ENCODE measurements around the gene CABLES2.

Gene CABLES2

DNA sequence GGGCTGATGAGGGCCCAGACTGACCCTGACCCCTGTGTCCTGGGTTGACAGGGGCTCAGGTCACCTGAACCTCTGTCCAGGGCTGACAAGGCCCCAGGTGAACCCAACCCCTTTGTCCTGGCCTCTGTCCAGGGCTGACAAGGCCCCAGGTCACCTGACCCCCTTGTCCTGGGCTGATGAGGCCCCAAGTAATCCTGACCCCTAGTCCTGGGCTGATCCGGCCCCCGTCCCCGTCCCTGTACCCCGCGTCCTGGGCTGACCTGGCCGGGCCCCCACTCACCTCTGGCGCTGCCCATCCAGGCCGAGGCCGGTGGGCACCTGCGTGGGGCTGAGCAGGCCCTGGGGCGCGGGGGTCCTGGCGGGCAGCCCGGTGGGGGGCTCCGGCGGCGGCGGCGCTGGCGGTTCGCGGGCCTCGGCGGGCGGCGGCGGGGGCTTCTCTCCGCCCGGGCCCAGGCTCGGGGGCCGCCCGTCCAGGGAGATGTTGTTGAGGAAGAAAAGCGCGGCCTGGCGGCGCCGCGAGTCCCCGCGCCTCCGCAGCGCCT lies 379 bp downstream of the CABLES2 start:
- H3K4me3 Mint-ChIP-seq: peak overlapping the region; percentile 81
- H3K27me3 Mint-ChIP-seq (ENCODE audit: low read depth): no peaks in the 10 kb centered on the region
- H3K36me3 Mint-ChIP-seq (ENCODE audit: low read depth): no peaks in the 10 kb centered on the region
- no peaks in the 10 kb centered on the region for H3K9me3 Mint-ChIP-seq
- H3K27ac Mint-ChIP-seq: no peak overlapping the region
- peaks cover 17% of the 10 kb centered on the region for H3K4me1 Mint-ChIP-seq (ENCODE audit: low read depth)

DNA sequence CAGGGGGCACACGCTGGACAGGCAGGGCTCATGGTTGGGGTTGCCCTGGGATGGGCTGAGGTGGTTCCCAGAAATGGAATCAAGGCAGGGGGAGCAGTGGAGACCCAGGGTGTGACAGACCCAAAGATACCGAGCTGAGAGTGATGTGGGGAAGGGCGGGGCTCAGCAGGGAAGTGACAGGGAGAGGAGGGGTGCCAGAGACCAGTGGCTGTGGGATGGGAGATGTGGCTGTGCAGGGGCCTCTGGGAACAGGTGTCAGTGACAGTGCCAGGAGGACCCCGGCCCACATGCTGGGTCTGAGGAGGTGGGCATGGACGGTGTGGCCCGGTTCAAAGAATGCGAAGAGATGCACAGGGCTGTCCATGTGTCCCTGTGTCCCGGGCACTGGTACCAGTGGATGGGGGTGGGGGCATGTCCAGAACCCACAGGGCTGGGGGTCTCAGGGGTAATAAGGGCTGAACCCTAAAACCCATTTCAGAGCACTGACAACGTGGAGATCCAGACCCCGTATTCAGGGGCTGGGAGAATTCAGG lies 1.0 kb downstream of the CABLES2 start:
- peaks cover under 1% of the 10 kb centered on the region for H3K36me3 Mint-ChIP-seq (ENCODE audit: low read depth)
- no peaks in the 10 kb centered on the region for H3K27me3 Mint-ChIP-seq (ENCODE audit: low read depth)
- no peaks in the 10 kb centered on the region for H3K9me3 Mint-ChIP-seq
- peak overlapping the region; percentile 81 for H3K4me3 Mint-ChIP-seq
- peaks cover 17% of the 10 kb centered on the region for H3K4me1 Mint-ChIP-seq (ENCODE audit: low read depth)
- H3K27ac Mint-ChIP-seq: peak overlapping the region; percentile 78

DNA sequence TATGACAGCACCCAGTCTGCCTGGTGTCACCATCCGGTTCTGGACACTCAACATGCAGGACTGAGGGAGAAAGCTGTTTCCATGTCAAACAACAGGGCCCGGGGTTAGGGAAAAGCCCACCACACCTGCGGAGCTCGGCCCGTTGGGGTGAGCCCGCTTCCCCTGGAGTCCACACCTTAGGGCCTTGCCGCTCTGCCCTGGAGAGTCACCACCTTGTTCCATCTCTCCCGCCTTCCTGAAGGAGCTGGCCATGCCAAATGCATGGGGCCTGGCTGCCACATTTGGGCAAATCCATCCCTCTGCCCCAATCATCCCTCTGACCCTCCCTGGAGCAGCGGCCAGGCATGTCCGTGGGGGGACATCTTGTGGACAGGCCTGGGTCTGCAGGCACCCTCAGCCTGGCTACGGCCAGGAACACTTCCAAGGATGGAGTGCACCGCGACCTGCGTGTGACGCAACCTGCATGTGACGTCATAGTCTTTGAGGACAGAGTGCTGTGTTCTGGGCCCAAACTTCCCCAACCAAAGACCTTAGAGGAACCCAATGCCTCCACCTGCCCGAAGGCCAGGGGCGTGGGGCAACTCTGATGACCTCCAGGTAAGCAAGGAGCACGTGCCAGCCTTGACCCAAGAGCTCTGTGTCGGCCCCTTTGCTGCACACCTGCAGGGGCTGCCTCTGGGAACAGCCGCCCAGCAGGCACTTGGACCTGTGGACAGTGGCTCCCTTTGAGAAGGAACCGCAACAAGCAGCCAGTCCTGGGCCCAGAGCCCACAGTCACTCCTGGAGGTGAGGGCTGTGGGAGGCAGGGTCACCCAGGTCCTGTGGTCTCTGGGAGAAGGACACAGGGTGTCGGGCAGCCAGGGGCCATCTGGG lies 1.7 kb downstream of the CABLES2 start:
- Mint-ChIP-seq H3K9me3 (no peaks in the 10 kb centered on the region), H3K27me3 (ENCODE audit: low read depth) (no peaks in the 10 kb centered on the region), H3K36me3 (ENCODE audit: low read depth) (peaks cover 5% of the 10 kb centered on the region), H3K27ac (peak overlapping the region; percentile 78), H3K4me3 (peak overlapping the region; percentile 81), H3K4me1 (ENCODE audit: low read depth) (peaks cover 17% of the 10 kb centered on the region)

DNA sequence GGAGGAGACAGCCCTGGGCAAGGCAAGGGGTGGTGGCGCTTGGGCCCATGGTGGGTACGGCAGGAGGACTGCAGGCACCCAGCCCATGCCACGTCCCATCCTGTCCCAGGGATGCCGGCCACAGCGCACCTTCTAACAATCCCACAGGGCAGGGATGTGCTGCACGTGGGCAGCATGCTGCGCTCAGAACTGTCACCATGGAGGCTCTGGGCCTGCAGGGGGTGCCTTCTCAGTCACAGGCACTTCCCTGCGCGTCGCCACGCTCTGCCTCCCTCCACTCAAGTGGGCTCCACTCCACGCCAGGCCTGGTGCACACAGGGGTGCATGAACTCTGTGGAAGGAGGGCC lies 2.4 kb downstream of the CABLES2 start:
- H3K4me1 Mint-ChIP-seq (ENCODE audit: low read depth): peaks cover 15% of the 10 kb centered on the region
- H3K4me3 Mint-ChIP-seq: no peak overlapping the region
- no peaks in the 10 kb centered on the region for H3K27me3 Mint-ChIP-seq (ENCODE audit: low read depth)
- no peaks in the 10 kb centered on the region for H3K9me3 Mint-ChIP-seq
- peaks cover 6% of the 10 kb centered on the region for H3K36me3 Mint-ChIP-seq (ENCODE audit: low read depth)
- no peak overlapping the region for H3K27ac Mint-ChIP-seq

DNA sequence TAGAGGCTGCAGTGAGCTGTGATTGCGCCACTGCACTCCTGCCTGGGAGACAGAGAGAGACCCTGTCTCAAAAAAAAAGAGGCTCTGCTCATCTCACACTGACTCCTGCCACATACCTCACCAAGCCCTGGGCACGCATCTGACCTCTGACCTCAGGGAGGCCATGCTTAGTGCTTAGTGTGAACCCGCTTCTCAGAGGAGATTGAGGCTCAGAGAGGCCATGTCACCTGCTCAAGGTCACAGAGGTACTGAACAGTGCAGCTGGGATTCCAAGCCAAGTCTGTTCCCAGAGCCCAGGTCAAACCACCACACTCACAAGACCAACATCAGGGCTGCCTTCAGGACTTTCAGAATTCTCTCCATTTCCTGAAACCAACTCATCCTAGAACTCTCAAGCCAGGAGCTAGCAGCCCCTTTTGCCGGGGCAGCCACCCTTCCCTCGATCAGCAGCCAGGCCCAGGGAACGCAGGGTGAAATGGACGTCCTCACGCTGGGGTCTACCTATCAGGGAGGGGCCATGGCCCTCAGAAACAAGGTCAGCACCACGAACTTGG lies 2.9 kb downstream of the CABLES2 start:
- peaks cover 15% of the 10 kb centered on the region for H3K4me1 Mint-ChIP-seq (ENCODE audit: low read depth)
- H3K27me3 Mint-ChIP-seq (ENCODE audit: low read depth): no peaks in the 10 kb centered on the region
- peak overlapping the region; percentile 41 for H3K27ac Mint-ChIP-seq
- no peak overlapping the region for H3K4me3 Mint-ChIP-seq
- H3K36me3 Mint-ChIP-seq (ENCODE audit: low read depth): peaks cover 7% of the 10 kb centered on the region
- H3K9me3 Mint-ChIP-seq: no peaks in the 10 kb centered on the region

DNA sequence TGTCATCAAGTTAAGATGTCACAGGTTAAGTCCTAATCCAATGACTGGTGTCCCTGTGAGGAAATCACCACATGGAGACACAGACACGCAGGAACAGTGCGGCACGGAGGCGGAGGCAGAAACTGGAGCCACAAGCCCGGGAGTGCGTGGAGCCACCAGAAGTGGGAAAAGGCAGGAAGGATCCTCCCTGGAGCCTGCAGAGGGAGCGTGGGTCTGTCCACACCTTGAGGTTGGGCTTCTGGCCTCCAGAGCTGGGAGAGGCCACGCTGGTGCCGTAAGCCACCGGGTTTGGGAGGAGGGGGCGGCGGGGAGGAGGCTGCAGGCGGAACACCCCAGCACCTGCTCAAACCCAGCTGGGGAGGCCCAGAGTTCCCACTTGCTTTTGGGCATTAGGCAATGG lies 3.8 kb downstream of the CABLES2 start:
- H3K9me3 Mint-ChIP-seq: no peaks in the 10 kb centered on the region
- peaks cover 7% of the 10 kb centered on the region for H3K36me3 Mint-ChIP-seq (ENCODE audit: low read depth)
- peaks cover 15% of the 10 kb centered on the region for H3K4me1 Mint-ChIP-seq (ENCODE audit: low read depth)
- no peak overlapping the region for H3K4me3 Mint-ChIP-seq
- no peaks in the 10 kb centered on the region for H3K27me3 Mint-ChIP-seq (ENCODE audit: low read depth)
- H3K27ac Mint-ChIP-seq: no peak overlapping the region

DNA sequence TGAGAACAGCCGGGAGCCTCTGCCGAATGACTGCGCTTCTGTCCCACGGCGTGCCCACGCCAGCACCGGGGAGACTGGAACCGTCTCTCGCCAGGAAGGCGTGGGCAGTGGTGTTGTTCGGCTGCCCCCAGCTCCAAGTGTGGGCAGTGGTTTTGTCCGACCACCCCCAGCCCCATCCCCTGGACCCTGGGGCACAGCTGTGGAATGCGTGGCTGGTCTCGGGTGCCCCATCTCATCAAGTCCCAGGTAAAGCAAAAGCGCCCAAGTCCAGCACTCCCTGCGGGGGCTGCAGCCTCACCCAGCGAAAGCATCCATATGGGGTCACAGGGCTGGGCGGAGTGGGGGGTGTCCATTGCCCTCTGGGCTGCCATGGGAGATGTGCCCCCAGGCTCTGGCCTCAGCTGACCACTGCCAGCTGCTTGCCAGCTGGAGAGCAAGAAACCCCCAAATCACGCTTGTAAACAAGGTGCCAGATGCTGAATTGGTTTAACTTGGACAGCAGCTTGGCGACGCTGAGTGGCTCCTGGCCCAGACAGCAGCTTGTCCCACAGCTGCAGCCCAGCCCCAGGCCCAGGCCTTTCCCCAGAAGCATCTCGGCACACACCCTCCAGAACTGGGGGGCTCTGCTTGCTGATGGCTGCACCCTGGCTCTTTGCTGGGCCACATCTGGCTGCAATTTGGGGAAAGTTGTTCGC lies 4.5 kb downstream of the CABLES2 start:
- Mint-ChIP-seq H3K27ac (no peak overlapping the region), H3K27me3 (ENCODE audit: low read depth) (no peaks in the 10 kb centered on the region), H3K9me3 (peaks cover 6% of the 10 kb centered on the region), H3K4me1 (ENCODE audit: low read depth) (peaks cover 13% of the 10 kb centered on the region), H3K4me3 (no peak overlapping the region), H3K36me3 (ENCODE audit: low read depth) (peaks cover 13% of the 10 kb centered on the region)

DNA sequence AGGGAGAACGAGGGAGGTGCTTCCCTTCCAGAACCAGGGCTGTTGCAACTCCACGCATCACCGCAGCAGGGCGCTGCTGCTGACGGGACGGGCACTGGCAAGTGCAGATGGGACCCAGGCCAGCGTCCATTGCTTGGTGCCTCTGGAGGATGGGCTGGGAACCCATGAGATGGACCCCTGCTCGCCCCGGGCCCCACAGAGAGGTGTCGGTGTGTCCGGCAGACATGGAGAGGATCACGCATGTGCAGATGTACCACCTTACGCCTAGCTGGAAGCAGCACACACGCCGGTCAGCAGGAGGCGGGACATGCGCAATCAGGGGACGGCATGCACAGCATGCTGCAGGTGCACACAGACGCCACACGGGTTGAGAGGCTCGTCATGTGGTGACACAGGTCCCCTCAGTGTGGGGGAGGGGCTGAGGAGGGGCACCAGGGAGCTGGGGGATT lies 5.7 kb downstream of the CABLES2 start:
- Mint-ChIP-seq H3K4me1 (ENCODE audit: low read depth) (peaks cover 13% of the 10 kb centered on the region), H3K9me3 (peaks cover 6% of the 10 kb centered on the region), H3K36me3 (ENCODE audit: low read depth) (peaks cover 13% of the 10 kb centered on the region), H3K4me3 (no peak overlapping the region), H3K27ac (no peak overlapping the region), H3K27me3 (ENCODE audit: low read depth) (no peaks in the 10 kb centered on the region)

DNA sequence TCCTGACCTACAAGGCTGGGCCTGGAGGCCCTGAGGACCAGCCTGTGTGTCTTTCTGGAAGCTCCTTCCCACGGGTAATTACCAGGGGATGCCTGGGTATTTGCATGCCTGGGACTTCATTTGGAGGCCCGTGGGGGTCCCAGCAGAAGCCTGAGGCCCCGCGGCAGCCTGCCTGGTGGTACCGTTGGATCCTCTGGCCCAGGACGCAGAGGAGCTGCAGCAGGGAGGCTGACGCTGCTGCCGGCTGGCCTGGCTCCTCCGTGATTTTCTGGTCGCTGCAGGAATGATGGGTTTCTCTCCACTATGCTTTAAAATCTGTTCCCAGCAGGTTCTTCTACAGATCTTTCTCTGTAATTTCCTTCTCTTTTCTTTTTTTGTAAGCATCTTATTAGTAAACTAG lies 6.5 kb downstream of the CABLES2 start:
- Mint-ChIP-seq H3K4me3 (no peak overlapping the region), H3K9me3 (peaks cover 6% of the 10 kb centered on the region), H3K4me1 (ENCODE audit: low read depth) (peaks cover 9% of the 10 kb centered on the region), H3K27me3 (ENCODE audit: low read depth) (no peaks in the 10 kb centered on the region), H3K27ac (no peak overlapping the region), H3K36me3 (ENCODE audit: low read depth) (peaks cover 13% of the 10 kb centered on the region)

DNA sequence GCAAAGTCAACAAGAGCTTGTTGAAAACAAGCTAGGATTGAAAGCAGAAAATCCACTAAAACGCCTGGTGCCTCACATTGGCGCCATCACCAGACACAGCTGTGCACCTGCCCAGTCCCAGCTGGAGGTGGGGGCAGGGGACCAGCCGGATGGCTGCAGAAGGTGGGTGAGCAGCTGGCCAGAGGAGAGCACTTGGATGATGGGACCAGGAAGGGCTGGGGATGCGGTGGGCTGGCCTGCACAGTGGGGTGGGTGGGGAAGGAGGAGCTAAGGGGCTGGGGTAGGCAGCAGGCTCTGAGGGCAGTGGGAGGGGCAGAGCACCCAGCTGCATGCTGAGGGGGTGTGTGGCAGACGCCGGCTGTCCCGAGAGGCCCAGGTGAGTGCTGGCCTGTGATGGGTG lies 7.1 kb downstream of the CABLES2 start:
- Mint-ChIP-seq H3K4me3 (no peak overlapping the region), H3K27me3 (ENCODE audit: low read depth) (no peaks in the 10 kb centered on the region), H3K27ac (no peak overlapping the region), H3K9me3 (peaks cover 6% of the 10 kb centered on the region), H3K36me3 (ENCODE audit: low read depth) (peaks cover 13% of the 10 kb centered on the region), H3K4me1 (ENCODE audit: low read depth) (peaks cover 5% of the 10 kb centered on the region)

DNA sequence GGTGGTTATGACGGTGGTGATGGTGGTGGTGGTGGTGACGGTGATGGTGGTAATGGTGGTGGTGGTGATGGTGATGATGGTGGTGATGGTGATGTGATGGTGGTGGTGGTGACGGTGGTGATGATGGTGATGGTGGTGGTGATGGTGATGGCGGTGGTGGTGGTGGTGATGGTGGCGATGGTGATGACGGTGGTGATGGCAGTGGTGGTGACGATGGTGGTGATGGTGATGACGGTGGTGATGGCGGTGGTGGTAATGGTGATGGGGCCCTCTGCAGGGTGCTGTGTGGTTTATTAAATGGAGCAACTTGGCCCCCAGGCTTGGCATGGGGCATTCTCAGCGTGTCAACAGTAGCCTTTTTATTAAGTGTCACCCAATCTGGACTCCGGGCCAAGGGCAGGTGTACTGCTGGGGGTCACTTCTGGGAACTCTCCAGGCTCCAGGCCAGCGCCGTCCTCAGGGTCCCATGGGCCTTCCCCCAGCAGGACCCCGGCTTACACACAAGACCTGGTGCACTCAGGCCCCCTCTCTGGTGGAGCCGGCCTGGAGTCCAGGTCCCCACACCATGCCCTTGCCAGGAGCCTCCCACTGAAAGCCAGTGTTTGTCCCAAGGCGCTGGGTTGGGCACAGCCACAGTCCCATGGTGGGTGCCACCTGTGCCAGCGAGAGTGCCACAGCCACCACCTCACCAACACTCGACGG lies 8.8 kb downstream of the CABLES2 start:
- Mint-ChIP-seq H3K9me3 (peaks cover 6% of the 10 kb centered on the region), H3K4me1 (ENCODE audit: low read depth) (peaks cover 1% of the 10 kb centered on the region), H3K4me3 (no peak overlapping the region), H3K36me3 (ENCODE audit: low read depth) (peaks cover 14% of the 10 kb centered on the region), H3K27ac (no peak overlapping the region), H3K27me3 (ENCODE audit: low read depth) (no peaks in the 10 kb centered on the region)

DNA sequence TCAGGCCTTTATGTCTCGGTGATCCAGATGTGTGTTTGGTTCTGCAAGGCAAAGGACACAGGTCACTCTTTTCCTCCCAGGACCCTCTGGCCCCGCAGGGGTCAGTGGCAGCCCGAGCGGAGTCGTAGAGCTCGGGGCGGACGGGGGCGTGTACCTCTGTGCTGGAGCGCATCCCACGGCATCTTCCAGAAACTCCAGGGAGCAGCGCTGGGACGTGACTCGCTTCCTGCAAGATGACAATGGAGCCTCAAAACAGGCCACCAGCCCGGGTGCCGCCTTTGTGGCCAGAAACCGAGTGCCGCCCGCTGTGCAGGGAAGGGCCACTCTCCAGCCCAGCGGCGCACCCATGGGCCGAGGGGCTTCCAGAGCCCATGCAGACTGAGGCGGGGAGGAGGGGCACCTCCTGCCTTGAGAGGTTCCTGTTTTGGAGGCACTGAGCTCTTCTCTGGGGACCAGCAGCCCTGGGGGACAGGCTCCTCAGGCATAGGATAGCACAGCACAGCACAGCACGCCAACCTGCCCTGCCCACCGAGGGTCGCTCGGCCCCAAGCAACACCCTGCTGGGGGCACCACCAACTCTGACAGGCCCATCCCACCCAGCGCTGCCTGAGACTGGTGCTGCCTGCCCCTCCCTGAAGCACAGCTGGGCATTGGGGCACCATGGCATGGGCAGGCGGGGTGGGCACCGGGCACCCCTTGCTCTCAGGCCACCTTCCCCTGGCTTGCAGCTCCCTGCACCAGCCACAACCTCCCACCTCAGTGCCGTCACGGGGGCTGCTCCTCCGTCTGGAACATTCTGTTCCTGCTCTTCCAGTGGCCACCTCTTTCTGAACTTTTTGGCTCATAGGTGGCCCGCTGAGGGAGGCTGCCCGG lies 10.5 kb downstream of the CABLES2 start:
- Mint-ChIP-seq H3K9me3 (peaks cover 6% of the 10 kb centered on the region), H3K36me3 (ENCODE audit: low read depth) (peaks cover 14% of the 10 kb centered on the region), H3K27ac (no peak overlapping the region), H3K27me3 (ENCODE audit: low read depth) (no peaks in the 10 kb centered on the region), H3K4me3 (no peak overlapping the region), H3K4me1 (ENCODE audit: low read depth) (no peaks in the 10 kb centered on the region)
